Measurements from ENCODE around the gene CDON. TPM values are rescaled to one million over a fixed set of nuclear protein-coding genes. Genes with fewer than 3 reads are reported as not detected.

The CDON gene
- total RNA-seq, 1 donor from 2014 or later: 0.24 TPM

GRCh38 chr11:126060757-126061171, 1.9 kb downstream of the CDON start:
- TF ChIP-seq CTCF (IDR thresholded peaks at IDR 0.05): no peak
- DNase-seq (no peak), ATAC-seq (ENCODE audit: low read depth) (no peak)
- Mint-ChIP-seq H3K36me3 (ENCODE audit: low read depth) (no peaks in the 10 kb centered on the region), H3K27me3 (peaks cover 45% of the 10 kb centered on the region), H3K4me3 (no peak overlapping the region), H3K4me1 (peaks cover 6% of the 10 kb centered on the region), H3K27ac (no peak overlapping the region), H3K9me3 (no peaks in the 10 kb centered on the region)
- intact Hi-C loops (cut with micrococcal nuclease): loop anchor here (5.0 to 10.0 kb wide), 4 partner anchors 158 to 1108 kb away; partner anchors contain the start of genes CCDC15, CHEK1, DCPS and DDX25
- ChIA-PET CTCF (no interaction called here), POLR2A (no interaction called here)

GRCh38 chr11:126059238-126059781, 3.4 kb downstream of the CDON start:
- Mint-ChIP-seq H3K36me3 (ENCODE audit: low read depth) (no peaks in the 10 kb centered on the region), H3K27me3 (peaks cover 45% of the 10 kb centered on the region), H3K4me1 (peaks cover 6% of the 10 kb centered on the region), H3K27ac (no peak overlapping the region), H3K9me3 (no peaks in the 10 kb centered on the region), H3K4me3 (no peak overlapping the region)
- ATAC-seq (ENCODE audit: low read depth): no peak
- intact Hi-C loops (cut with micrococcal nuclease): no loop called here
- CTCF ChIA-PET: no interaction called here
- POLR2A ChIA-PET: no interaction called here
- no peak for TF ChIP-seq CTCF (IDR thresholded peaks at IDR 0.05)
- DNase-seq: no peak

- POLR2A ChIA-PET: no interaction called here
- ATAC-seq (ENCODE audit: low read depth) (no peak), DNase-seq (no peak)
- no peaks in the 10 kb centered on the region for H3K36me3 Mint-ChIP-seq (ENCODE audit: low read depth)
- CTCF ChIA-PET: no interaction called here
- H3K27ac Mint-ChIP-seq: no peak overlapping the region
- intact Hi-C loops (cut with micrococcal nuclease): no loop called here
- no peak overlapping the region for H3K4me3 Mint-ChIP-seq
- no peak for TF ChIP-seq CTCF (IDR thresholded peaks at IDR 0.05)
- H3K27me3 Mint-ChIP-seq: peaks cover 43% of the 10 kb centered on the region
- peaks cover 6% of the 10 kb centered on the region for H3K4me1 Mint-ChIP-seq
- H3K9me3 Mint-ChIP-seq: no peaks in the 10 kb centered on the region
These were observed 4.4 kb downstream of the CDON start for GRCh38 chr11:126058105-126058874.

GRCh38 chr11:126054882-126055281, 7.8 kb downstream of the CDON start:
- ATAC-seq (ENCODE audit: low read depth): no peak
- no peaks in the 10 kb centered on the region for H3K36me3 Mint-ChIP-seq (ENCODE audit: low read depth)
- intact Hi-C loops (cut with micrococcal nuclease): no loop called here
- ChIA-PET CTCF (no interaction called here), POLR2A (no interaction called here)
- H3K27me3 Mint-ChIP-seq: peaks cover 32% of the 10 kb centered on the region
- H3K4me1 Mint-ChIP-seq: no peaks in the 10 kb centered on the region
- no peak overlapping the region for H3K27ac Mint-ChIP-seq
- TF ChIP-seq CTCF (IDR thresholded peaks at IDR 0.05): no peak
- no peak overlapping the region for H3K4me3 Mint-ChIP-seq
- no peaks in the 10 kb centered on the region for H3K9me3 Mint-ChIP-seq
- DNase-seq: no peak

GRCh38 chr11:126054408-126054807, 8.3 kb downstream of the CDON start:
- no peak for TF ChIP-seq CTCF (IDR thresholded peaks at IDR 0.05)
- no peaks in the 10 kb centered on the region for H3K4me1 Mint-ChIP-seq
- ATAC-seq (ENCODE audit: low read depth) (no peak), DNase-seq (no peak)
- H3K9me3 Mint-ChIP-seq: no peaks in the 10 kb centered on the region
- intact Hi-C loops (cut with micrococcal nuclease): no loop called here
- POLR2A ChIA-PET: no interaction called here
- H3K36me3 Mint-ChIP-seq (ENCODE audit: low read depth): no peaks in the 10 kb centered on the region
- H3K27ac Mint-ChIP-seq: no peak overlapping the region
- CTCF ChIA-PET: no interaction called here
- peaks cover 30% of the 10 kb centered on the region for H3K27me3 Mint-ChIP-seq
- no peak overlapping the region for H3K4me3 Mint-ChIP-seq
